Activated CD8-positive, alpha-beta T cell treated with anti-CD3 and anti-CD28 coated beads for 36 hours (primary cell): ENCODE measurements around the gene RNU4-1. TPM values are rescaled to one million over a fixed set of nuclear protein-coding genes. Genes with fewer than 3 reads are reported as not detected.

Experiments used
- ATAC-seq: fragments of 200-7000 bp; cut with Tn5 transposase; one replicate; pipeline ENCODE4 v1.10.0; 2021; ENCODE audit warnings: mild to moderate bottlenecking, moderate library complexity
- CTCF ChIA-PET: fragments of 350-600 bp; sonication (Branson Sonifier 250); formaldehyde crosslinking; loops from one replicate; lab custom pipeline; 2021; ENCODE audit warnings: antibody characterized with exemption; lab: Charles Lee
- POLR2A ChIA-PET: fragments of 350-600 bp; sonication (Branson Sonifier 250); formaldehyde crosslinking; loops from one replicate; lab custom pipeline; 2021; ENCODE audit warnings: antibody characterized with exemption; lab: Charles Lee
- DNase-seq: peaks from one replicate; pipeline ENCODE4 v3.0.0-alpha.2; 2020
- H3K27ac Mint-ChIP-seq: one replicate; pipeline ENCODE4 v1.8.0; 2021; ENCODE audit warnings: mild to moderate bottlenecking, mixed read lengths
- H3K27me3 Mint-ChIP-seq: one replicate; pipeline ENCODE4 v1.8.0; 2021; ENCODE audit warnings: mixed read lengths
- H3K36me3 Mint-ChIP-seq: one replicate; pipeline ENCODE4 v1.8.0; 2021; ENCODE audit warnings: low read depth, mixed read lengths
- H3K4me1 Mint-ChIP-seq: one replicate; pipeline ENCODE4 v1.8.0; 2021; ENCODE audit warnings: low read depth, mixed read lengths
- H3K4me3 Mint-ChIP-seq: one replicate; pipeline ENCODE4 v1.8.0; 2021; ENCODE audit warnings: mild to moderate bottlenecking, moderate library complexity, mixed read lengths
- H3K9me3 Mint-ChIP-seq: one replicate; pipeline ENCODE4 v1.8.0; 2021; ENCODE audit warnings: mixed read lengths
- CTCF ChIP-seq: fragments of 200-600 bp; IDR thresholded peaks from one replicate; pipeline ENCODE4 v1.8.0; 2022; ENCODE audit warnings: antibody characterized with exemption, mild to moderate bottlenecking
- intact Hi-C: fragments of 100-400 bp; cut with micrococcal nuclease; formaldehyde crosslinking; loops from one replicate; pipeline ENCODE4 v1.10.0; 2022
- total RNA-seq, 2 experiments: library from RNA; stranded (reverse); gene quantifications; one replicate each; pipeline ENCODE4 v1.2.3, GENCODE V29; 2021

RNU4-1 gene
- total RNA-seq, 2 experiments from 2014 or later: 692 to 1,025 TPM

GRCh38 chr12:120317224-120318105, 24.4 kb upstream of the RNU4-1 start:
- ChIA-PET CTCF (interaction anchor here (0.6 to 6.3 kb wide), 13 partner anchors 10 to 329 kb away, joined by 3 to 39 read pairs (median 4); partner anchors contain the start of gene SIRT4), POLR2A (interaction anchor here (0.6 to 7.6 kb wide), 9 partner anchors 10 to 319 kb away, joined by 3 to 95 read pairs (median 4); partner anchors contain the start of genes PLA2G1B, RNU4-1, RNU4-2 and SIRT4)
- Mint-ChIP-seq H3K27ac (peak overlapping the region; percentile 95), H3K27me3 (no peaks in the 10 kb centered on the region), H3K36me3 (no peaks in the 10 kb centered on the region), H3K4me3 (peak overlapping the region; percentile 96), H3K9me3 (no peaks in the 10 kb centered on the region), H3K4me1 (peaks cover 10% of the 10 kb centered on the region)
- ATAC-seq (peak; percentile 100), DNase-seq (peak; percentile 100)
- peak; percentile 64 for TF ChIP-seq CTCF
- intact Hi-C loops: no loop called here

GRCh38 chr12:120316798-120317223, 23.8 kb upstream of the RNU4-1 start:
- Mint-ChIP-seq H3K36me3 (no peaks in the 10 kb centered on the region), H3K27ac (peak overlapping the region; percentile 95), H3K27me3 (no peaks in the 10 kb centered on the region), H3K9me3 (no peaks in the 10 kb centered on the region), H3K4me3 (peak overlapping the region; percentile 96), H3K4me1 (peaks cover 10% of the 10 kb centered on the region)
- DNase-seq: no peak
- CTCF ChIA-PET: interaction anchor here (0.8 to 6.3 kb wide), 10 partner anchors 12 to 178 kb away, joined by 3 to 39 read pairs (median 4); partner anchors contain the start of gene SIRT4
- no peak for TF ChIP-seq CTCF
- POLR2A ChIA-PET: interaction anchor here (0.6 to 7.6 kb wide), 7 partner anchors 9 to 320 kb away, joined by 3 to 95 read pairs (median 6); partner anchors contain the start of genes PLA2G1B, RNU4-1, RNU4-2 and SIRT4
- intact Hi-C loops: no loop called here
- ATAC-seq: no peak

GRCh38 chr12:120314220-120314619, 21.2 kb upstream of the RNU4-1 start:
- Mint-ChIP-seq H3K36me3 (no peaks in the 10 kb centered on the region), H3K4me3 (no peak overlapping the region), H3K4me1 (peaks cover 10% of the 10 kb centered on the region), H3K27me3 (no peaks in the 10 kb centered on the region), H3K27ac (no peak overlapping the region), H3K9me3 (no peaks in the 10 kb centered on the region)
- no peak for DNase-seq
- peak; percentile 31 for TF ChIP-seq CTCF
- ATAC-seq: no peak
- CTCF ChIA-PET: interaction anchor here (0.8 to 6.3 kb wide), 6 partner anchors 9 to 122 kb away, joined by 3 to 39 read pairs (median 4); partner anchors contain the start of genes RNU4-2 and SIRT4
- POLR2A ChIA-PET: interaction anchor here (1.2 to 7.6 kb wide), 3 partner anchors 12 to 154 kb away, joined by 3 to 95 read pairs (median 11); partner anchors contain the start of genes RNU4-1, RNU4-2 and SIRT4
- intact Hi-C loops: no loop called here

- Mint-ChIP-seq H3K36me3 (no peaks in the 10 kb centered on the region), H3K9me3 (no peaks in the 10 kb centered on the region), H3K4me3 (peak within 1 kb of the TSS; percentile 98), H3K4me1 (peaks cover 8% of the 10 kb centered on the region), H3K27ac (peak within 1 kb of the TSS; percentile 91), H3K27me3 (no peaks in the 10 kb centered on the region)
- intact Hi-C loops: no loop called here
- DNase-seq (peak; percentile 98), ATAC-seq (peak; percentile 99)
- ChIA-PET CTCF (interaction anchor here (0.7 to 2.4 kb wide), 26 partner anchors 8 to 166 kb away, joined by 3 to 39 read pairs (median 4); partner anchors contain the start of genes RNU4-1, RNU4-2 and RPLP0), POLR2A (interaction anchor here (1.1 to 7.5 kb wide), 8 partner anchors 10 to 103 kb away, joined by 3 to 154 read pairs (median 8); partner anchors contain the start of genes PLA2G1B, RNU4-1, RNU4-2 and RPLP0)
- TF ChIP-seq CTCF: peak; percentile 66
Observed at GRCh38 chr12:120301962-120302815, 9.2 kb upstream of the RNU4-1 start, which contains the start of gene SIRT4. Gene SIRT4, plus strand, starts transcription at chr12:120302321. Its CDS starts 1,241 bp downstream, at chr12:120303562.
